ENCODE measurements around the gene COL20A1. TPM values are rescaled to one million over a fixed set of nuclear protein-coding genes. Genes with fewer than 3 reads are reported as not detected.

COL20A1 gene
- total RNA-seq, 3 donors from 2014 or later = not detected

DNA sequence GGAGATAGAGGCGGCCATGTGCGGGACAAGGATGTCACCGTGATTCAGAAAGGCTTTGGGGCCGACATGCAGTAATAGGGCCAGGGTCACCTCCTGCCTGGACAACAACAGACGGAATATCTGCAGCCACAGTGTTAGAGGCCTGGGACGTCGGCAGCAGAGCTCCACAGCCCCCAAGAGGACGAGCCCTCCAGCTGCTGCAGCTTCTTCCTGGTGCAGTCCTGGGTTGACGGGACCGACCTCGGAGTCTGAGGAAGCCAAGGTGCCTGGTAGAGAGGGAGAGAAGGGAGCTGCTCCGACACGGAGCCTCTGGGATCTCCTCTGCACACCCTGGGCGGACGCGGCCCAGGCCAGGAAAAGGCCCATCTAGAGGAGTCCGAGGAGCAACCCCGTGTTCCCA is 91.3 kb downstream of the COL20A1 start:
- no peak overlapping the region for H3K27ac ChIP-seq
- intact Hi-C loops (cut with DNase I; ENCODE audit: low total_unique reads) = no loop called here
- no peak overlapping the region for H3K4me3 ChIP-seq
- no peaks in the 10 kb centered on the region for H3K4me1 ChIP-seq
- no peak for DNase-seq (ENCODE audit: low spot score in 2 of 2)
- H3K36me3 ChIP-seq = no peaks in the 10 kb centered on the region
- H3K27me3 ChIP-seq = peaks cover 3 to 53% of the 10 kb centered on the region in 2 donors
- no peak for TF ChIP-seq POLR2A (IDR thresholded peaks at IDR 0.05)
- peaks cover 9 to 12% of the 10 kb centered on the region in 2 donors for H3K9me3 ChIP-seq

Other genes with a start within 250 kb of the COL20A1 start
- 10 to 100 TPM; 23.0 to 32.8 (median 28.2) TPM for gene YTHDF1, start 77.1 kb upstream of the COL20A1 start, total RNA-seq
- 1 to 10 TPM in 1 of 3 donors, under 1 TPM in 1, not detected in 1; 0.32 to 1.2 TPM for gene BIRC7, start 57.3 kb upstream of the COL20A1 start, total RNA-seq
- gene NKAIN4, start 38.7 kb upstream of the COL20A1 start, total RNA-seq = not detected
- gene ARFGAP1, start 20.4 kb upstream of the COL20A1 start, total RNA-seq = 10 to 100 TPM; 24.3 to 44.6 (median 38.2) TPM
- gene CHRNA4, start 68.2 kb downstream of the COL20A1 start, total RNA-seq = not detected
- not detected for gene KCNQ2, start 179.5 kb downstream of the COL20A1 start, total RNA-seq
- 10 to 100 TPM in 1 of 3 donors, 1 to 10 TPM in 1, under 1 TPM in 1; 0.48 to 20.6 (median 4.8) TPM for gene EEF1A2, start 205.9 kb downstream of the COL20A1 start, total RNA-seq
- 100 to 1,000 TPM in 2 of 3 donors, 10 to 100 TPM in 1; 71.8 to 151 (median 133) TPM for gene PPDPF, start 227.6 kb downstream of the COL20A1 start, total RNA-seq
- 1 to 10 TPM in 1 of 3 donors, under 1 TPM in 2; 0.16 to 2.3 (median 0.88) TPM for gene PTK6, start 244.2 kb downstream of the COL20A1 start, total RNA-seq